NOMO-1 treated with DMSO at 0.1 percent for 48 hours (cell line): ENCODE data around the gene CYP26C1.
A peak's percentile ranks its signal among the peaks of the same experiment; 100 is the strongest.

Experiments
- DNase-seq: peaks from one replicate; lab custom pipeline; 2025; ENCODE audit not compliant: unreplicated experiment; lab: John Stamatoyannopoulos, UW

Gene CYP26C1, protein sequence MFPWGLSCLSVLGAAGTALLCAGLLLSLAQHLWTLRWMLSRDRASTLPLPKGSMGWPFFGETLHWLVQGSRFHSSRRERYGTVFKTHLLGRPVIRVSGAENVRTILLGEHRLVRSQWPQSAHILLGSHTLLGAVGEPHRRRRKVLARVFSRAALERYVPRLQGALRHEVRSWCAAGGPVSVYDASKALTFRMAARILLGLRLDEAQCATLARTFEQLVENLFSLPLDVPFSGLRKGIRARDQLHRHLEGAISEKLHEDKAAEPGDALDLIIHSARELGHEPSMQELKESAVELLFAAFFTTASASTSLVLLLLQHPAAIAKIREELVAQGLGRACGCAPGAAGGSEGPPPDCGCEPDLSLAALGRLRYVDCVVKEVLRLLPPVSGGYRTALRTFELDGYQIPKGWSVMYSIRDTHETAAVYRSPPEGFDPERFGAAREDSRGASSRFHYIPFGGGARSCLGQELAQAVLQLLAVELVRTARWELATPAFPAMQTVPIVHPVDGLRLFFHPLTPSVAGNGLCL

GRCh38 chr10:93059975-93060886, at the start of gene CYP26C1:
Gene CYP26C1 (plus strand): TSS chr10:93060798. CDS start chr10:93061264, 466 bp downstream.
- DNase-seq, result no peak

DNA sequence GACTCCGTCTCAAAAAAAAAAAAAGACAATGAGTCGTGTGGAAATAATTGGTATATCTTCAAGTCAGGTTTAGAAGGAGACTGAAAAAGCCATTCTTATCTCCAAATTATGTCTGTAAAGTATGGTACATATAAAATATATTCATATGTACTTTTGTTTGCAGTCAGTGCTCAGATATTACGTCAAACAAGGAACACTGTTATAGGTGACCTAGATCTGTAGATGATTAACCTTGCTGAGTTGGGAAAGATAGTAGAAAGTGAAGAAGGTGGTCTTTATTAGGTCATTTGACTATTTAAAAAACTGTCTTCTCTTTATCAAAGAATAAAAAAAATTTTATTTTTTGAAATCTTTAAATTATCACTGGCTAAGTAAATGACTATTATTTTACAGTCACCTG, 44.9 kb upstream of the CYP26C1 start:
- no peak for DNase-seq

- no peak for DNase-seq
Observed at GRCh38 chr10:93023013-93023650, 37.5 kb upstream of the CYP26C1 start.

- DNase-seq, result no peak
Observed at GRCh38 chr10:93026072-93026471, 34.5 kb upstream of the CYP26C1 start.

- DNase-seq, result no peak
Observed at GRCh38 chr10:93027508-93027907, 33.1 kb upstream of the CYP26C1 start.

GRCh38 chr10:93028883-93029282, 31.7 kb upstream of the CYP26C1 start:
- no peak for DNase-seq

DNA sequence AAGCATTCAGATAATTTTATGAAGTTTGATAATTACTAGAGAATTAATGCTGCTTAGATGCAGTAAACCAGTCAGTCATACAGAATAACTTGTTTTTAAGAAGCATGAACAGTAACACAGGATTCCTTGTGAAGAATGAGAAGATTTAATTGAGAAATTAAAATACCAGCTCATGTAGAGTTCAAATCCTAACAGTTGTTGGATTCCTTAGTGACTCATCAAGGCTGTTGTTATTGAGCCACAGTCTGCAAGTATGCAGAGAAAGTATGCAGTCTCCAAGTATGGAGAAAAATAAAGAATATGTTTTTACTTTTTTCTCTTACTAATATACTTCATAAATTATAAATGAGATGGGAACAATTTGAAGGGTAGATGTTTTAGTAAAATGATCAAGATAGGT, 30.2 kb upstream of the CYP26C1 start:
- no peak for DNase-seq

DNA sequence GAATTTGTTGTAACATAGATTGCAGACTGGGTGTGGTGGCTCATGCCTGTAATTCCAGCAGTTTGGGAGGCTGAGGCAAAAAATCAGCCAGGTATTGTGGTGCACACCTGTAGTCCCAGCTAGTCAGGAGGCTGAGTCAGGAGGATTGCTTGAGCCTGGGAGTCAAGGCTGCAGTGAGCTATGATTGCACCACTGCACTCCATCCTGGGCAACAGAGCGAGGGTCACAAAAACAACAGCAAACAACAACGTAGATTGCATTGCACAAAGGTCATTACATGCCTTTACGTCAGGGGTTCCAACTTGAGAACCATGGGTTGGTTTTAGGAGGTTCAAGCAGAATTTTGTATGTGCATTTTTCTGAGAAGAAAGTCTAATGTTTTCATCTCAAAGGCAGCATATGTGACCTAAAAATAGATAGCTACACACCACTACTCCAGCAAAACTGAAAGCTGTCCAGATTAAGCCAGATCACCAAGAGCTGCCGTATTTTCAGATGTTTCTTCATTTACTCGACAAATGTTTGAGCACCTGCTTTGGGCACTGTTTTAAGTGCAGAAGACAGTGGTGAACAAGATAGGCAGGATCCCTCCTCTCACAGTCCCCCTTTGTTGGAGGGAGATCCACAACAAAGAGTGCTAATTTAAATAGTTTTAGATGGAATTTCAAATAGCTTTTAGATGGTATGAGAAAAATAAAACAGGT, 28.3 kb upstream of the CYP26C1 start:
- no peak for DNase-seq

GRCh38 chr10:93032809-93033137, 27.8 kb upstream of the CYP26C1 start:
- DNase-seq, result no peak

DNA sequence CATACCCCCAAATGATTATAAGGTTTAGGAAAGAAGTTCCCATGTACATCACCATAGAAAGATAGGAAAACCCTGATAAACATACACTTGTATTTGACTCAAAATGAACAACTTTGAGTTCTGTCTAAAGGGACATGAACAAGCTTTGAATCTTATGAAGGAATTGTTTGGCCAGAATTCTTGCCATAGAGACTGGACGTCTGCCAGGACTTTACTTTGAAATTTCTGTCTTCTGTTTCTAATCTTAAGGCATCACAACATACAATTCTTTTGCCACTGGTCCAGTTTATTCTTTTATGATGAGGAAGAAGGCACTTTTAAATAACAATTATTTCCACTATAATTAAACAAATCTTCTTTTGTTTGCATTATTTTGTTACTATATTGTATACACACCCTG, 26.2 kb upstream of the CYP26C1 start:
- DNase-seq, result no peak

DNA sequence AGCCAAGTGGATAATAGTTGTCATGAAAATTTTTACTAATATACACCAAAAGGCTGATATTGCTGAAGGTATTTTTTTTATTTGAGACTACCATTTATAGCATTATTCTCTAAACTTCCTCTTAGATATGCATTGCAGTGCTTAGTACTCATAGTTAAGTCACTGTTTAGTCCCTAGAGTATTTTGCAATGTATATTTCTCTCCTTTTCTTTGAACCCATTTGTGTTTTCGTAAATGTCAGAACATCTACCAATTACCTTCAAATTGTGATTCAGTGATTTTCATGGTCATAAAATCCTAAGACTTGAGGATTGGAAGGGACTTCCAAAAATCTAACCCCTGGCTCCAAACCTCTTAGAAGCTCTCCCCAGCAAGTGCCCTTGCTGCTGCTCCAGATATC, 21.5 kb upstream of the CYP26C1 start:
- DNase-seq, result no peak

GRCh38 chr10:93039721-93040120, 20.9 kb upstream of the CYP26C1 start:
- DNase-seq, result peak; percentile 84

DNA sequence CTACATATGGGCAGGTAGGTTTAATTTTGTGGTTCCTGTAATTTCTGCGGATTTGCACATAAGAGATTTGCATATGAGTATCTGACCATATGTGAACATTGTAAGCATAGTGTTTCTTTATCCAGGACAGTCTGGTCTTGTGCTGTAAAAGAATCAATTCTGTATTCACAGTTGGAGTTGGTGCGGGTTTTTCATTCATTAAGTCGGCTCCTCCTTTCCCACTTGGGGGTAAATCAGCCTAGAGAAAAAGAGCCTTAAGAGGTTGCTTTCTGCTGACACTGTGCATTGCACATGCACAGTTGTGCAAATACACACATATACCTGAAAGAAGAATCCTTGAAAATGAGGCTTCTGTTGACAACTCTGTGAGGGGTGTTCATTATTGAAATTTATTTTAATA, 6.1 kb upstream of the CYP26C1 start:
- no peak for DNase-seq

DNA sequence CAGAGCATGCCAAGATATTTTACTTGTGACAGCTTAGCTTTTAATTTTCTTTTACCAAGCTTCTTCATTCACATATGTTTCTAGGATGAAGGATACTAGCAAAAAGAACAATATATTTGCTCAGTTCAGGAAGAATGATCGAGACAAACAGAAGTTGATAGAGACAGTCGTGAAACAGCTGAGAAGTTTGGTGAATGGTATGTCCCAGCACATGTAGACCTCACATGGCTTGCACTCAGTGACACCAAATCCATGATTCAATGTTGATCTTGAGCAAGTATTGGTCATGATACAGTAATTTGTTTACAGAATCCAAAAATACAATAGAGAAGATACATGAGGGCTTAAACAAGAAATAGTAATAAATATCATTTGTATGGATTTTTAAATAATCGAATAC, 2.5 kb upstream of the CYP26C1 start:
- no peak for DNase-seq

- no peak for DNase-seq
Observed at GRCh38 chr10:93060887-93061593, 442 bp downstream of the CYP26C1 start.

- DNase-seq, result no peak
Observed at GRCh38 chr10:93061594-93062513, 1.3 kb downstream of the CYP26C1 start.

DNA sequence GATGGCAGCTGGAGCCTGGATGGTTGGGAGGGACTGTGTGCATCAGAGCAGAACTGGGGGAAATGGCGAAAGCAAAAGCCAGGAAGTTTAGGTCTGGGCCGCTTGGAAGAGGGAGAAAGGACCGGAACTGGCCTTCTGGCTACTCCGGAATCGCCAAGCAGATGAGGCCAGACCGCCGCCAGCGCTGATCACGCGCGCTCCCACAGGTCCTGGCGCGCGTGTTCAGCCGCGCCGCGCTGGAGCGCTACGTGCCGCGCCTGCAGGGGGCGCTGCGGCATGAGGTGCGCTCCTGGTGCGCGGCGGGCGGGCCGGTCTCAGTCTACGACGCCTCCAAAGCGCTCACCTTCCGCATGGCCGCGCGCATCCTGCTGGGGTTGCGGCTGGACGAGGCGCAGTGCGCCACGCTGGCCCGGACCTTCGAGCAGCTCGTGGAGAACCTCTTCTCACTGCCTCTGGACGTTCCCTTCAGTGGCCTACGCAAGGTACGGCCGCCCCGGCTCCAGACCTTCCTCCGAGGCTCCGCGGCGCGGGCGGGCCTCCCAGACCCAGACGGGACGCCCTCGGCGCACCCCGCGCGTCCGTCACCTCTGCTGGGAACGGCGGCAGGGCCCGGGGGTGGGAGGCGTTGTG, 2.0 kb downstream of the CYP26C1 start:
- no peak for DNase-seq

- DNase-seq, result no peak
Observed at GRCh38 chr10:93063144-93063976, 2.8 kb downstream of the CYP26C1 start.
